ENCODE measurements around the gene TSSK3. TPM values are rescaled to one million over a fixed set of nuclear protein-coding genes. Genes with fewer than 3 reads are reported as not detected.
A peak's percentile ranks its signal among the peaks of the same experiment; 100 is the strongest.

The TSSK3 gene
- total and polyA plus RNA-seq, 9 donors = 0.78 to 12.4 (median 4.0) TPM

DNA sequence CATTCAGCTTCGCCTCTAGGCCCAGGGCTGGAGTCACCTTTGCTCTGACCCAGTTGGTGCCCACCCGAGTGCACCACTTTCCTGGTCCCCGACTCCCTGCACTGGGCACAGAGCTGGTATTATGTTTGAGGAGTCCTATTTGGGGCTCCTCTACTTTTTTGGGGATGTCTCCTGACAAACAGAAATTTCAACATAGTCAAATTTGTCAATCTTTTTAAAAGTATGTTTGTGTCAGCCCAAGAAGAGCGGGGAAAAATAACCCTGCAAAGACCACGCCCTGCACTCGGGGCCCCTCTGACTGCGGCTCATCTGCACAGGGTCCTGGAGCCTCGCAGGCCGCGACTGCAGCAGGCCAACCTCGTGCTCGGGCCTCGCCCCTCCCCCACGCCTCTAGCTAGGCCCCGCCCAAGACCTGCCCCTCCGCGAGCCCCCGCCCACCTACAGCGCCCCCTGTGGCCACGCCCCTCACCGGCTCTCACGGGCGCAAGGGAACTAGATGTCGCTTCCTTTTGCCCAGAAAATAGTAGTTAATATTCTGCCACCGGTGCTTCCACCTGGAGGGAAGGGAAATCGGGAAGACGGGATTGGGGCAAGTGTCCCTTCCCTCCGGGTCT, 11.4 kb upstream of the TSSK3 start:
- peak; percentile 82 to 89 (median 88) for DNase-seq
- intact Hi-C loops (cut with DNase I) = no loop called here
- H3K27ac ChIP-seq = peak overlapping the region; percentile 90 to 94

DNA sequence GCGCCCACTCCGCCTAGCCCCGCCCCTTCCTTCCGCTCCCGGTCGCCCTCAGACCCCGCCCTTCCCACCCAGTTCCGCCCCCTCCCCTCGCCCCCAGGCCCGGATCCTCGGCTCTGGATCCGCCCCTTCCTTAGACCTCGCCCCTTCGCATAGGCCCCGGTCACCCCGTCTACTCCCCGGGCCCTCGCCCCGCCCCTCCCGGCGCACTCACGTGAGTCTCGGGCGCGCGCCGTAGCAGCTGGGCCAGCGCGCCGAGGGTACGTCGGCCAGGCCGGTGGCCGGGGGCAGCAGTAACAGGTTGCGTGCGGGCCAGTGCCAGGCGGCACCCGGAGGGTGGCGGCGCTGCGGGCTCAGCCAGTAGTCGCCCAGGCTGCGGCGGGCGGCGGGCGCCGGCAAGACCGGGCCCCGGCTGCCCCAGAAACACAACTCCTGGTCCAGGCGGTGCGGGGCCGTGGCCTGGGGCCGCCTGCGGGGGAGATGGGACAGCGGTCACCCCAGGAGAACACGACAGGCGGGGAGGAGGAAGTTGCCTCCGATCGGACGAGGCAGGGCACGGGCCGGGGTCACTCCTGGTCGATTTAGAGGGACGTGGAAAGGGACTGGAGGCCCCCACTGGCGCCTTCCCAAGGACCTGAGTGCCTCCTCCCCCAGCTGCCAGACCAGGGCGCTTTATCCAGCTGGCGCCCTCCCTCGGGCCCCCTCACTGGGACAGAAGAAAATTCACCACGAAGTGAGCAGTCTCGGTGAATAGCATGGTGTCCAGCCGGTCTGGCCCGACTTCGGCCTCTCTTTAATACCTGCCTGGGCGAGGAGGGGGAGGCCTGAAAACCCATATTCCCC, 10.7 kb upstream of the TSSK3 start:
- Histone ChIP-seq H3K4me1 (ENCODE audit: insufficient read depth) (peaks cover 24% of the 10 kb centered on the region), H3K27ac (peak overlapping the region; percentile 90 to 94), H3K9me3 (no peaks in the 10 kb centered on the region), H3K27me3 (no peaks in the 10 kb centered on the region), H3K36me3 (no peaks in the 10 kb centered on the region), H3K4me3 (peak overlapping the region; percentile 52)
- peak; percentile 95 for TF ChIP-seq POLR2A (IDR thresholded peaks at IDR 0.05)
- TF ChIP-seq, protein P1, sequence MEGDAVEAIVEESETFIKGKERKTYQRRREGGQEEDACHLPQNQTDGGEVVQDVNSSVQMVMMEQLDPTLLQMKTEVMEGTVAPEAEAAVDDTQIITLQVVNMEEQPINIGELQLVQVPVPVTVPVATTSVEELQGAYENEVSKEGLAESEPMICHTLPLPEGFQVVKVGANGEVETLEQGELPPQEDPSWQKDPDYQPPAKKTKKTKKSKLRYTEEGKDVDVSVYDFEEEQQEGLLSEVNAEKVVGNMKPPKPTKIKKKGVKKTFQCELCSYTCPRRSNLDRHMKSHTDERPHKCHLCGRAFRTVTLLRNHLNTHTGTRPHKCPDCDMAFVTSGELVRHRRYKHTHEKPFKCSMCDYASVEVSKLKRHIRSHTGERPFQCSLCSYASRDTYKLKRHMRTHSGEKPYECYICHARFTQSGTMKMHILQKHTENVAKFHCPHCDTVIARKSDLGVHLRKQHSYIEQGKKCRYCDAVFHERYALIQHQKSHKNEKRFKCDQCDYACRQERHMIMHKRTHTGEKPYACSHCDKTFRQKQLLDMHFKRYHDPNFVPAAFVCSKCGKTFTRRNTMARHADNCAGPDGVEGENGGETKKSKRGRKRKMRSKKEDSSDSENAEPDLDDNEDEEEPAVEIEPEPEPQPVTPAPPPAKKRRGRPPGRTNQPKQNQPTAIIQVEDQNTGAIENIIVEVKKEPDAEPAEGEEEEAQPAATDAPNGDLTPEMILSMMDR (IDR thresholded peaks at IDR 0.05) = no peak
- intact Hi-C loops (cut with DNase I) = no loop called here
- 0 to 1% (median 0%) methylated on average over 7 to 75 of the region's 75 CpGs for WGBS, 3 donors
- DNase-seq = peak; percentile 95 to 96 (median 96)

More for the DNA sequence above, 11.4 kb upstream of the TSSK3 start:
- Histone ChIP-seq H3K36me3 (no peaks in the 10 kb centered on the region), H3K4me1 (ENCODE audit: insufficient read depth) (peaks cover 26% of the 10 kb centered on the region), H3K9me3 (no peaks in the 10 kb centered on the region), H3K4me3 (peak overlapping the region; percentile 52), H3K27me3 (no peaks in the 10 kb centered on the region)
- WGBS, 3 donors = 19 to 28% (median 21%) methylated on average over 26 to 28 of the region's 28 CpGs
- TF ChIP-seq, protein P1 (IDR thresholded peaks at IDR 0.05) = peak; percentile 16 to 54 (median 44)
- no peak for TF ChIP-seq EP300 (IDR thresholded peaks at IDR 0.05)
- no peak for TF ChIP-seq POLR2A (IDR thresholded peaks at IDR 0.05)

DNA sequence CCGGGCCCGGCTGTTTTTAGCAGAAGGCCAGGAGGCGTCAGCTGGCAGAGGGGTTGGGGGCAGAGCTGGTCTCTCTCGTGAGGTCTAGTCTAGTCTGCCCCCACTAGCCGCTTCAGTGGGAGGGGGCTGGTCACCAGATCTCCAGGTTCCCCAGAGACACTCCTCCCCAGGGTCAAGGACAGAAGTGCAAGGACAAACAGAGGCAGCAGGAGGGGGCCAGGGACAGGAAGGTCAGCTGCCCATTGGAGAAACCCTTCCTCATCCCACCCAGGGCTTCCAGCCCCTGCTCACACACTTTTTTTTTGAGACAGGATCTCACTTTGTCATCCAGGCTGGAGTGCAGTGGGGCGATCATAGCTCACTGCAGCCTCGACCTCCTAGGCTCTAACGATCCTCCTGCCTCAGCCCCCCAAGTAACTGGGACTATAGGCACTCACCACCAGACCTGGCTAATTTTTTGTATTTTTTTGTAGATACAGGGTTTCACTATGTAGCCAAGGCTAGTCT, 10.0 kb upstream of the TSSK3 start:
- Histone ChIP-seq H3K4me1 (ENCODE audit: insufficient read depth) (peaks cover 24% of the 10 kb centered on the region), H3K36me3 (no peaks in the 10 kb centered on the region), H3K4me3 (peak overlapping the region; percentile 52), H3K27me3 (no peaks in the 10 kb centered on the region), H3K27ac (peak overlapping the region; percentile 90 to 94), H3K9me3 (no peaks in the 10 kb centered on the region)
- peak in 1 of 5 donors; percentile 58 for DNase-seq
- 14 to 36% (median 16%) methylated on average over 5 to 8 of the region's 8 CpGs for whole genome bisulfite sequencing, 3 donors
- TF ChIP-seq POLR2A (IDR thresholded peaks at IDR 0.05) (no peak), EP300 (IDR thresholded peaks at IDR 0.05) (no peak)
- TF ChIP-seq, protein P1 (IDR thresholded peaks at IDR 0.05) = no peak
- intact Hi-C loops (cut with DNase I) = no loop called here

DNA sequence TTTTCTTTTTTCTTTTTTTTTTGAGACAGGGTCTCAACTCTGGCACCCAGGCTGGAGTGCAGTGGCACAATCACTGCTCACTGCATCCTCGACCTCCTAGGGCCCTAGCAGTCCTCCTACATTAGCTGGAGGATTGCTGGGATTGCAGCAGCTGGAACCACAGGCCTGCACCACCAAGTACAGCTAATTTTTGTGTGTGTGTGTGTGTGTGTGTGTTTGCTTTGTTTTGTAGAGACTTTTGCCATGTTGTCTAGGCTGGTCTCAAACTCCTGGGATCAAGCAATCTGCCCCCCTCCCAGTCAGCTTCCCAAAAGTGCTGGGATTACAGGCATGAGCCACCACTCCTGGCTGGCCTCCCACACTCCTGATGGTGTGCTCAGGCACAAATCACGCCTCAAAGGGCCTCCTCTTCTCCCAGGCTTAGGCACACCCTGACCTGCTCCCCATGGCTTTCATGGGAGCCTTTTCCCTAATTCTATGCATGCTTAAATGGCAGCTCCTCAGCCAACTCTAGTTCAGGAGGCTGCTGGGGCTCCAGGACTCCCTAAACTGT, 9.4 kb upstream of the TSSK3 start:
- WGBS, 3 donors = 19 to 30% (median 30%) methylated on average over 2 of the region's 2 CpGs
- H3K4me3 ChIP-seq = no peak overlapping the region
- intact Hi-C loops (cut with DNase I) = no loop called here
- H3K9me3 ChIP-seq = no peaks in the 10 kb centered on the region
- H3K4me1 ChIP-seq (ENCODE audit: insufficient read depth) = peaks cover 24% of the 10 kb centered on the region
- no peaks in the 10 kb centered on the region for H3K27me3 ChIP-seq
- peak overlapping the region; percentile 90 to 94 for H3K27ac ChIP-seq
- H3K36me3 ChIP-seq = no peaks in the 10 kb centered on the region
- DNase-seq = peak in 1 of 5 donors; percentile 44
- TF ChIP-seq, protein P1 (IDR thresholded peaks at IDR 0.05) = no peak
- TF ChIP-seq EP300 (IDR thresholded peaks at IDR 0.05) = no peak

Measured in ovary (tissue), 9 donors.